HepG2 (cell line): ENCODE measurements around the gene ALDH3A1. TPM values are rescaled to one million over a fixed set of nuclear protein-coding genes. Genes with fewer than 3 reads are reported as not detected.

Experiments
- CBX2 ChIP-seq, 2 experiments: fragments of 200-600 bp in 1 of 2; sonication (generic); formaldehyde crosslinking in 1 of 2; IDR thresholded peaks; 2 replicates each; pipeline versions ENCODE4 v1.7.0 to v1.8.1; 2018 to 2022; ENCODE audit warnings: low read depth in 2 of 2, low read length in 1 of 2, mild to moderate bottlenecking in 1 of 2, missing genetic modification reagents in 1 of 2
- ISL2 ChIP-seq: sonication (generic); formaldehyde crosslinking; IDR thresholded peaks from 2 replicates; pipeline ENCODE4 v1.5.0; 2020; ENCODE audit warnings: missing genetic modification reagents
- SALL1 ChIP-seq: sonication (generic); formaldehyde crosslinking; IDR thresholded peaks from 2 replicates; pipeline ENCODE4 v1.8.0; 2022; ENCODE audit warnings: mild to moderate bottlenecking, missing genetic modification reagents
- SP5 ChIP-seq: IDR thresholded peaks from 2 replicates; pipeline ENCODE4 v1.6.1; 2016; ENCODE audit warnings: low read depth, borderline replicate concordance
- TEAD2 ChIP-seq: sonication (generic); formaldehyde crosslinking; IDR thresholded peaks from 2 replicates; pipeline ENCODE4 v1.9.0; 2021; ENCODE audit warnings: missing genetic modification reagents
- U2AF1 ChIP-seq: fragments of 200-400 bp; formaldehyde crosslinking; optimal IDR thresholded peaks from 2 replicates; pipeline ENCODE3; 2017; ENCODE audit warnings: mild to moderate bottlenecking, low read depth, low read length
- ZBTB3 ChIP-seq: sonication (generic); formaldehyde crosslinking; IDR thresholded peaks from 2 replicates; pipeline ENCODE4 v1.4.0; 2020; ENCODE audit warnings: low read depth, mild to moderate bottlenecking, moderate library complexity, missing genetic modification reagents, borderline replicate concordance
- ZNF614 ChIP-seq: IDR thresholded peaks from 2 replicates; pipeline ENCODE4 v1.6.1; 2018; ENCODE audit warnings: missing biosample characterization, missing genetic modification reagents, inconsistent platforms, borderline replicate concordance
- ZNF660 ChIP-seq: sonication (generic); formaldehyde crosslinking; IDR thresholded peaks from 2 replicates; pipeline ENCODE4 v1.5.1; 2020; ENCODE audit warnings: mild to moderate bottlenecking, low read depth, missing genetic modification reagents, borderline replicate concordance
- ZNF780A ChIP-seq: sonication (generic); formaldehyde crosslinking; IDR thresholded peaks from 2 replicates; pipeline ENCODE4 v1.8.0; 2022; ENCODE audit warnings: mild to moderate bottlenecking, missing genetic modification reagents, moderate library complexity
- polyA plus RNA-seq, 8 experiments: library from polyadenylated mRNA; depleted of rRNA in 3 of 8; stranded (reverse) in 7 of 8; unstranded in 1 of 8; fragments of >200 nt; fragmentation: Illumina TruSeq in 4 of 8; extraction: Trizol in 4 of 8; gene quantifications; 2 replicates each; pipeline versions ENCODE4 v1.2.1 to v1.2.3, GENCODE V29; 2011 to 2016; ENCODE audit warnings: low read depth in 4 of 8, missing spikeins in 1 of 8, mixed read lengths in 1 of 8; ENCODE audit not compliant: insufficient read depth in 1 of 8
- total RNA-seq, 5 experiments: library from RNA; depleted of rRNA; stranded (reverse); fragments of >200 nt; fragmentation: Illumina TruSeq; extraction: Trizol; gene quantifications; 2 replicates each; pipeline ENCODE4 v1.2.3, GENCODE V29; 2016; ENCODE audit warnings: low read depth in 1 of 5
- TF ChIP-seq, protein P1 (sequence below): sonication (generic); formaldehyde crosslinking; IDR thresholded peaks from 2 replicates; pipeline ENCODE4 v1.4.0; 2020; ENCODE audit warnings: missing genetic modification reagents
- TF ChIP-seq, protein P2 (sequence below): sonication (generic); formaldehyde crosslinking; IDR thresholded peaks from 2 replicates; pipeline ENCODE4 v1.4.0; 2020; ENCODE audit warnings: missing genetic modification reagents, mild to moderate bottlenecking, borderline replicate concordance
- TF ChIP-seq, protein P3 (sequence below): sonication (generic); formaldehyde crosslinking; IDR thresholded peaks from 2 replicates; pipeline ENCODE4 v1.4.0; 2020; ENCODE audit warnings: mild to moderate bottlenecking, missing genetic modification reagents
- TF ChIP-seq, protein P4 (sequence below): sonication (generic); formaldehyde crosslinking; IDR thresholded peaks from 2 replicates; pipeline ENCODE4 v1.5.1; 2020; ENCODE audit warnings: missing genetic modification reagents, mild to moderate bottlenecking, borderline replicate concordance
- TF ChIP-seq, protein P5 (sequence below): IDR thresholded peaks from 2 replicates; pipeline ENCODE4 v1.6.1; 2016; ENCODE audit warnings: control low read depth

ALDH3A1 gene
- total and polyA plus RNA-seq, 2 of the 13 experiments (the other 11 are each of a cell fraction or from before 2014, with no cell fraction given) = 0.07 to 0.62 TPM

DNA sequence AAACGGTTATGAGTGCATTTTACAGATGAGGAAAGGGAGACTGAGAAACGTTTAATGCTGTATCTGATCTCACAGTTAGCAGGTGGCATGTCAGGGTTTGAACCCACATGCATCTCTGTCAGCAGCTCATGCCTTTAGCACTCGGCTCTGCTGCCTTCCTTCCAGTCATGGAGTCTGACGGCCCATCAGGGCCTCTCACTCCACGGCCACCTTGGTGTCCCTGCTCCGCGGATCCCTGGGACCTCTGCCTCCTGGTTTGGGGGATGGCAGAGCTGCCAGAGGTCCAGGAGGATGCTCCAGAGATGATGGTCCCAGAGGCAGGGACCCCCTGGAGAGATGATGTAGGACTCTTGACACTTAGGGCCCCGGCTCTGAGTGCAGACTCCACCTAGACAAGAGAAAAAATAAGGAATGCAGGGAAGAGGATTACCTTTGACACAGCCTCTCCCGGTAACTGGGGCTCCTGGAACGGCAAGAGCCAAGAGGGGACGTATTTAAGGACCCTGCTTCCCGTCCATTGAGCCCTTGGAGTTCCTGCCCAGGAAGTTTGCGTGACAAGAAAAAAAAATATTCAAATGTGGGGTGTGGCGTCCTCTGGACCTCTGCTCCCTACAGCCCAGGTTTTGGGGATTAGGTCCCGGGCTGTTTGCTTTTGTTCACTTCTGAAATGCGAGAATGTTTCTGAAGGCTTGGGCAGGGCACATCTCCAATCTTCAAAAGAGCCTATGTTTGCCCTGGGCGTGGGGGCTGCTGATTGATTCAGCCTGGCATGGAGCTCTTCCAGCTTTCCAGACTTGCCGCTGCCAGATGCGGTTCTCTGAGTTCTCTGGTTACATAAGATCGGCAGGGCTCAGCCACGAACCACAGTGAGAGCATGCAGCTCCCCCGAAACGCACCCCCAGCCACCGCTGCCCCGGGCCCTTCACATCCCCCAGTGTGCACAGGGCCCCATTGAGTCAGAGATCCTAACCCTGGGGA is at the start of gene ALDH3A1 (continued):
- TF ChIP-seq, protein P1, sequence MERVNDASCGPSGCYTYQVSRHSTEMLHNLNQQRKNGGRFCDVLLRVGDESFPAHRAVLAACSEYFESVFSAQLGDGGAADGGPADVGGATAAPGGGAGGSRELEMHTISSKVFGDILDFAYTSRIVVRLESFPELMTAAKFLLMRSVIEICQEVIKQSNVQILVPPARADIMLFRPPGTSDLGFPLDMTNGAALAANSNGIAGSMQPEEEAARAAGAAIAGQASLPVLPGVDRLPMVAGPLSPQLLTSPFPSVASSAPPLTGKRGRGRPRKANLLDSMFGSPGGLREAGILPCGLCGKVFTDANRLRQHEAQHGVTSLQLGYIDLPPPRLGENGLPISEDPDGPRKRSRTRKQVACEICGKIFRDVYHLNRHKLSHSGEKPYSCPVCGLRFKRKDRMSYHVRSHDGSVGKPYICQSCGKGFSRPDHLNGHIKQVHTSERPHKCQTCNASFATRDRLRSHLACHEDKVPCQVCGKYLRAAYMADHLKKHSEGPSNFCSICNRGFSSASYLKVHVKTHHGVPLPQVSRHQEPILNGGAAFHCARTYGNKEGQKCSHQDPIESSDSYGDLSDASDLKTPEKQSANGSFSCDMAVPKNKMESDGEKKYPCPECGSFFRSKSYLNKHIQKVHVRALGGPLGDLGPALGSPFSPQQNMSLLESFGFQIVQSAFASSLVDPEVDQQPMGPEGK = peak; percentile 49
- TF ChIP-seq U2AF1 (no peak), ZNF660 (CRISPR knock-in tag) (no peak), ZNF614 (CRISPR knock-in tag) (no peak), SALL1 (CRISPR knock-in tag) (peak; percentile 44; the same call in 1 of the 2 replicates), ISL2 (peak; percentile 55; the same call in 1 of the 2 replicates), ZBTB3 (CRISPR knock-in tag) (no peak), SP5 (CRISPR knock-in tag) (peak; percentile 90), TEAD2 (CRISPR knock-in tag) (no peak), ZNF780A (no peak), CBX2 (IDR thresholded peaks at IDR 0.05; ENCODE audit: low read depth, low read length) (no peak), CBX2 (CRISPR knock-in tag; IDR thresholded peaks at IDR 0.05; ENCODE audit: low read depth) (no peak)
- TF ChIP-seq, protein P2, sequence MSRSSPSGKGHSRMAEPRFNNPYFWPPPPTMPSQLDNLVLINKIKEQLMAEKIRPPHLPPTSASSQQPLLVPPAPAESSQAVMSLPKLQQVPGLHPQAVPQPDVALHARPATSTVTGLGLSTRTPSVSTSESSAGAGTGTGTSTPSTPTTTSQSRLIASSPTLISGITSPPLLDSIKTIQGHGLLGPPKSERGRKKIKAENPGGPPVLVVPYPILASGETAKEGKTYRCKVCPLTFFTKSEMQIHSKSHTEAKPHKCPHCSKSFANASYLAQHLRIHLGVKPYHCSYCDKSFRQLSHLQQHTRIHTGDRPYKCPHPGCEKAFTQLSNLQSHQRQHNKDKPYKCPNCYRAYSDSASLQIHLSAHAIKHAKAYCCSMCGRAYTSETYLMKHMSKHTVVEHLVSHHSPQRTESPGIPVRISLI (CRISPR knock-in tag) = peak; percentile 83
- TF ChIP-seq, protein P3, sequence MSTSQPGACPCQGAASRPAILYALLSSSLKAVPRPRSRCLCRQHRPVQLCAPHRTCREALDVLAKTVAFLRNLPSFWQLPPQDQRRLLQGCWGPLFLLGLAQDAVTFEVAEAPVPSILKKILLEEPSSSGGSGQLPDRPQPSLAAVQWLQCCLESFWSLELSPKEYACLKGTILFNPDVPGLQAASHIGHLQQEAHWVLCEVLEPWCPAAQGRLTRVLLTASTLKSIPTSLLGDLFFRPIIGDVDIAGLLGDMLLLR (CRISPR knock-in tag) = no peak
- TF ChIP-seq, protein P4, sequence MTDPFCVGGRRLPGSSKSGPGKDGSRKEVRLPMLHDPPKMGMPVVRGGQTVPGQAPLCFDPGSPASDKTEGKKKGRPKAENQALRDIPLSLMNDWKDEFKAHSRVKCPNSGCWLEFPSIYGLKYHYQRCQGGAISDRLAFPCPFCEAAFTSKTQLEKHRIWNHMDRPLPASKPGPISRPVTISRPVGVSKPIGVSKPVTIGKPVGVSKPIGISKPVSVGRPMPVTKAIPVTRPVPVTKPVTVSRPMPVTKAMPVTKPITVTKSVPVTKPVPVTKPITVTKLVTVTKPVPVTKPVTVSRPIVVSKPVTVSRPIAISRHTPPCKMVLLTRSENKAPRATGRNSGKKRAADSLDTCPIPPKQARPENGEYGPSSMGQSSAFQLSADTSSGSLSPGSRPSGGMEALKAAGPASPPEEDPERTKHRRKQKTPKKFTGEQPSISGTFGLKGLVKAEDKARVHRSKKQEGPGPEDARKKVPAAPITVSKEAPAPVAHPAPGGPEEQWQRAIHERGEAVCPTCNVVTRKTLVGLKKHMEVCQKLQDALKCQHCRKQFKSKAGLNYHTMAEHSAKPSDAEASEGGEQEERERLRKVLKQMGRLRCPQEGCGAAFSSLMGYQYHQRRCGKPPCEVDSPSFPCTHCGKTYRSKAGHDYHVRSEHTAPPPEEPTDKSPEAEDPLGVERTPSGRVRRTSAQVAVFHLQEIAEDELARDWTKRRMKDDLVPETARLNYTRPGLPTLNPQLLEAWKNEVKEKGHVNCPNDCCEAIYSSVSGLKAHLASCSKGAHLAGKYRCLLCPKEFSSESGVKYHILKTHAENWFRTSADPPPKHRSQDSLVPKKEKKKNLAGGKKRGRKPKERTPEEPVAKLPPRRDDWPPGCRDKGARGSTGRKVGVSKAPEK = no peak
- TF ChIP-seq, protein P5, sequence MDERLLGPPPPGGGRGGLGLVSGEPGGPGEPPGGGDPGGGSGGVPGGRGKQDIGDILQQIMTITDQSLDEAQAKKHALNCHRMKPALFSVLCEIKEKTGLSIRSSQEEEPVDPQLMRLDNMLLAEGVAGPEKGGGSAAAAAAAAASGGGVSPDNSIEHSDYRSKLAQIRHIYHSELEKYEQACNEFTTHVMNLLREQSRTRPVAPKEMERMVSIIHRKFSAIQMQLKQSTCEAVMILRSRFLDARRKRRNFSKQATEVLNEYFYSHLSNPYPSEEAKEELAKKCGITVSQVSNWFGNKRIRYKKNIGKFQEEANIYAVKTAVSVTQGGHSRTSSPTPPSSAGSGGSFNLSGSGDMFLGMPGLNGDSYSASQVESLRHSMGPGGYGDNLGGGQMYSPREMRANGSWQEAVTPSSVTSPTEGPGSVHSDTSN (CRISPR knock-in tag) = no peak
